Measurements from ENCODE around the gene APPL2. TPM values are rescaled to one million over a fixed set of nuclear protein-coding genes. Genes with fewer than 3 reads are reported as not detected.

Gene APPL2
- total and polyA plus RNA-seq, 8 donors = 15.9 to 407 (median 56.0) TPM

- Histone ChIP-seq H3K4me1 (peaks cover 0 to 11% (median 2%) of the 10 kb centered on the region in 4 donors), H3K9me3 (no peaks in the 10 kb centered on the region), H3K27me3 (no peaks in the 10 kb centered on the region), H3K27ac (no peak overlapping the region), H3K4me3 (no peak overlapping the region), H3K36me3 (peaks cover 24 to 96% (median 78%) of the 10 kb centered on the region in 4 donors)
- no peak for DNase-seq
- WGBS, 5 donors = 88 to 96% (median 93%) methylated on average over 2 of the region's 2 CpGs
- TF ChIP-seq POLR2A (IDR thresholded peaks at IDR 0.05) (no peak), POLR2AphosphoS5 (IDR thresholded peaks at IDR 0.05) (no peak), EP300 (IDR thresholded peaks at IDR 0.05) (no peak), CTCF (IDR thresholded peaks at IDR 0.05) (no peak)
- intact Hi-C loops (cut with DNase I; ENCODE audit: low total_unique reads) = no loop called here
These were observed 77.1 kb downstream of the APPL2 start for GRCh38 chr12:105158876-105159275.

- intact Hi-C loops (cut with DNase I; ENCODE audit: low total_unique reads) = no loop called here
- H3K27ac ChIP-seq = no peak overlapping the region
- TF ChIP-seq POLR2A (IDR thresholded peaks at IDR 0.05) = no peak
- no peak for TF ChIP-seq CTCF (IDR thresholded peaks at IDR 0.05)
- TF ChIP-seq POLR2AphosphoS5 (IDR thresholded peaks at IDR 0.05) = no peak
- no peak for TF ChIP-seq EP300 (IDR thresholded peaks at IDR 0.05)
- H3K9me3 ChIP-seq = no peaks in the 10 kb centered on the region
- H3K4me3 ChIP-seq = no peak overlapping the region
- peaks cover 27 to 96% (median 78%) of the 10 kb centered on the region in 4 donors for H3K36me3 ChIP-seq
- H3K4me1 ChIP-seq = peaks cover 0 to 11% (median 2%) of the 10 kb centered on the region in 4 donors
- no peak for DNase-seq
- 90 to 95% (median 95%) methylated on average over 3 of the region's 3 CpGs for WGBS, 5 donors
- H3K27me3 ChIP-seq = no peaks in the 10 kb centered on the region
These were observed 78.4 kb downstream of the APPL2 start for GRCh38 chr12:105157606-105158005.

GRCh38 chr12:105156260-105156659, 79.7 kb downstream of the APPL2 start:
- peaks cover 0 to 2% (median 0%) of the 10 kb centered on the region in 4 donors for H3K4me1 ChIP-seq
- intact Hi-C loops (cut with DNase I; ENCODE audit: low total_unique reads) = no loop called here
- TF ChIP-seq EP300 (IDR thresholded peaks at IDR 0.05) = no peak
- TF ChIP-seq CTCF (IDR thresholded peaks at IDR 0.05) = no peak
- no peak for TF ChIP-seq POLR2A (IDR thresholded peaks at IDR 0.05)
- TF ChIP-seq POLR2AphosphoS5 (IDR thresholded peaks at IDR 0.05) = no peak
- H3K27ac ChIP-seq = no peak overlapping the region
- no peaks in the 10 kb centered on the region for H3K9me3 ChIP-seq
- H3K4me3 ChIP-seq = no peak overlapping the region
- H3K36me3 ChIP-seq = peaks cover 33 to 96% (median 81%) of the 10 kb centered on the region in 4 donors
- 92 to 100% (median 99%) methylated on average over 2 of the region's 2 CpGs for WGBS, 5 donors
- H3K27me3 ChIP-seq = no peaks in the 10 kb centered on the region
- DNase-seq = no peak

GRCh38 chr12:105142259-105142658, 93.7 kb downstream of the APPL2 start:
- Histone ChIP-seq H3K4me1 (peaks cover 0 to 5% (median 0%) of the 10 kb centered on the region in 4 donors), H3K27me3 (no peaks in the 10 kb centered on the region), H3K4me3 (no peak overlapping the region), H3K36me3 (peaks cover 30 to 96% (median 79%) of the 10 kb centered on the region in 4 donors), H3K9me3 (no peaks in the 10 kb centered on the region), H3K27ac (no peak overlapping the region)
- WGBS, 5 donors = 92 to 98% (median 95%) methylated on average over 3 of the region's 3 CpGs
- intact Hi-C loops (cut with DNase I; ENCODE audit: low total_unique reads) = no loop called here
- TF ChIP-seq POLR2AphosphoS5 (IDR thresholded peaks at IDR 0.05) (no peak), CTCF (IDR thresholded peaks at IDR 0.05) (no peak), POLR2A (IDR thresholded peaks at IDR 0.05) (no peak), EP300 (IDR thresholded peaks at IDR 0.05) (no peak)
- DNase-seq = no peak

Data from stomach (tissue), 9 donors.